M059J (cell line): ENCODE measurements around the gene FBXO4. TPM values are rescaled to one million over a fixed set of nuclear protein-coding genes. Genes with fewer than 3 reads are reported as not detected.

Experiments used
- DNase-seq: peaks from one replicate; pipeline ENCODE4 v3.0.0-alpha.2; 2012; ENCODE audit warnings: low read depth
- total RNA-seq: library from RNA; depleted of rRNA; stranded (reverse); fragments of >200 nt; shearing (Covaris generic); gene quantifications from 2 replicates; pipeline ENCODE4 v1.2.3, GENCODE V29; 2014; rRNA removed

FBXO4 gene, protein sequence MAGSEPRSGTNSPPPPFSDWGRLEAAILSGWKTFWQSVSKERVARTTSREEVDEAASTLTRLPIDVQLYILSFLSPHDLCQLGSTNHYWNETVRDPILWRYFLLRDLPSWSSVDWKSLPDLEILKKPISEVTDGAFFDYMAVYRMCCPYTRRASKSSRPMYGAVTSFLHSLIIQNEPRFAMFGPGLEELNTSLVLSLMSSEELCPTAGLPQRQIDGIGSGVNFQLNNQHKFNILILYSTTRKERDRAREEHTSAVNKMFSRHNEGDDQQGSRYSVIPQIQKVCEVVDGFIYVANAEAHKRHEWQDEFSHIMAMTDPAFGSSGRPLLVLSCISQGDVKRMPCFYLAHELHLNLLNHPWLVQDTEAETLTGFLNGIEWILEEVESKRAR
- total RNA-seq = 7.1 and 12.1 TPM in 2 replicates

DNA sequence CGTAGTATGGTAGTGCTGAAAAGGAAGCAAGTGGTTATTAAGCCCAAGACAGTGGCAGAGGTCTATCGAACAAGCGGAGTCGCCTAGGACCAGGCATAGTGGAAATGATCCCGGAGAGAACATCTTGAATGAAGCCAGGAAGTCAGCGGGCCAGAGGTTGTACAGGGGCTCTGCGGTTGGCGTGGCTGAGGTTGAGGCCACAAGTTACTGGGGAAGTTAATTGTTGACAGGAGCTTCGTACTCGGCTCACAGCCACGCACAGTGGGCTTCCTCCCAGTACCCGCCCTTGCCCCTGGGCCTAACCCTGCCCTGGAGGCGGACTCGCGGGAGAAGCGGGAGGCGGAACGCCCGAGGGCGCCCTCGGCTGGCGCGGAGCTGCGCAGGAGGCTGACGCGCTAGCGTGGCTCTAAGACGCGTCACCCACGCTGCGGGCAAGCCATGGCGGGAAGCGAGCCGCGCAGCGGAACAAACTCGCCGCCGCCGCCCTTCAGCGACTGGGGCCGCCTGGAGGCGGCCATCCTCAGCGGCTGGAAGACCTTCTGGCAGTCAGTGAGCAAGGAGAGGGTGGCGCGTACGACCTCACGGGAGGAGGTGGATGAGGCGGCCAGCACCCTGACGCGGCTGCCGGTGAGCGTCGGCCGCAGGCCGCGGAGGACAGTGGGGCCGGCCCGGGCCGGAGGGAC lies at the start of gene FBXO4:
FBXO4 (plus strand) TSS at position 410 of the 683 bp plus-strand sequence; CDS start at position 439, 29 bp downstream.
- DNase-seq = peak; percentile 84

DNA sequence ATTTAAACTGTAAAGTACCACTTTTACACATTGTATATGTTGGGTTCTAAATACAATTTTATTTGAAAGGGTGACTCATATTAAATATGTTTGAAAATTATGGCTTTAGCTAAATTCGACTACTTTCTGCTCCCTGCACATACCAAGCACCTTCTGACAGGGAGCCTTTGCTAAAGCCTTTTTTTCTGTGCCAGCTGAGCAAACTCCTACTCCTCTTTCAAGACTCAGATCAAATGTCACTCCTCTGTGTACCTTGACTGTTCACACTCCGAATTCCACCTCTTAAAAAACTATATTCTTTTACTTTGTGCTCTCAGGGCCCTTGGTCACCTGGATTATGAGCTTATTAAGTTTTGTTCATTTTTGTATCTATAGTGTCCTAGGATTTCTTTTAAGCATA lies 48.4 kb upstream of the FBXO4 start:
- DNase-seq = no peak

DNA sequence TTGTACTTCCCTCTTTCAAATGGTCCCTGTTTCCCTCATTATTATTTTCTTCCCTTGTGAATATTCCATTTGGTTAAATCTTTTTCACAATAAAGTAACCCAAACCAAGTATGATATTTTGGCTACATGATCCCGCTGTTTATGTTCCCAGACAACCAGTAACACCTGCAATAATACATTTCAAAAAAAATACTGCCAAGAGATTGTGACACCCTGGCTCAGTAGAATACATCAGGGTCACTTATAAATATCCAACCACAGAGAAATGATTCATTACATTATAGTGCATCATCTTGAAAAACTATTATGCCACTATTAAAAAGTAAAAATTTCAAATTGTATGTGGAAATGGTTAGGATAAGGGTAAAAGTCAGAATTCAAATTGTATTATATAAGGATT lies 47.7 kb upstream of the FBXO4 start:
- no peak for DNase-seq

DNA sequence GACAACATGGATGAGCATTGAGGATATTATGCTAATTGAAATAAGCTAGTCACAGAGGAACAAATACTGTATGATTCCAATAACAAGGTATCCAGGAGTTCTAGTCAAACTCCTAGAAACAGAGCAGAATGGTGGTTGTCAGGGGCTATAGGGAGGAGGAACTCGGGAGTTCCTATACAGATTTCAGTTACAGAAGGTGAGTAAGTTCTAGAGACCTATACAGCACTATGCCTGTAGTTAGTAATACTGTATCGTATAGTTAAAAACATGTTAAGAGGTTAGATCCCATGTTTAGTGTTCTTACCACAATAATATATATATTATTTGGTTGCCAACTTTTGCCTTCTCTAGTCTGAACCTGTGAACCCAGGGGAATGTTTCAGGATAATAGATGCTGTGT lies 46.9 kb upstream of the FBXO4 start:
- no peak for DNase-seq

DNA sequence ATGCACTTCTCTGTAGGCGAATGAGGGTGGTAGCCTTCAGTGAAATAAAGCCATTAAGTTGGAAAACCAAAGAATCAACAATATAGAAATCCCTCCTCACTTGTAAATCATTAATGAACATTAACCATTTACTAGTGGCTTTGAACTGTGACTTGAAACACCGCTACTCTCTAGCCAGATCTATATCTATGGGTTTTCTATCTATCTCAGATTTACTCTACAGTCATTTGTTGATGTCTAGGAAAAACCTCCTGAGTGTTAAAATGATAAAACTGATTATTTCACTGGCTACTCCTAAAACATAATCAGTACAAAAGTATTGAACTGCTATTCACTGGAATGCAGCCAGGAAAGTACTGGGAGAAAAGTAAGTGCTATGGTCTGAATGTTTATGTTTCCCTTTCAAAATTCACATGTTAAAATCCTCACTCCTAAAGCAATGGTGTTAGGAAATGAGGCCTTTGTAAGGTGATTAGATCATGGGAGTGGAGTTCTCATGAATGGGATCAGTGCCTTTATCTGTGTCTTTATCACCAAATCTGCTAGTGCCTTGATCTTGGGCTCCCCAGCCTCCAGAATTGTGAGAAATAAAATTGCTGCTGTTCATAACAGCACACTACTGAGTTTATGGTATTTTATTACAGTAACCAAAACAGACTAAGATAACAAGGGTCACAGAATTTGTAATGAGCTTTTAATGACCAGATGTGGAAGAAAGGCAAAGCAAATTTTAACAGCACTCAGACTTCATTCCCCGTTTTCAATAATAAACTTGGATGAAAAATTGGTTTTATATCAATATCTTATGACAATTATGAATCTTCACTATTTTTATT lies 46.2 kb upstream of the FBXO4 start:
- no peak for DNase-seq

DNA sequence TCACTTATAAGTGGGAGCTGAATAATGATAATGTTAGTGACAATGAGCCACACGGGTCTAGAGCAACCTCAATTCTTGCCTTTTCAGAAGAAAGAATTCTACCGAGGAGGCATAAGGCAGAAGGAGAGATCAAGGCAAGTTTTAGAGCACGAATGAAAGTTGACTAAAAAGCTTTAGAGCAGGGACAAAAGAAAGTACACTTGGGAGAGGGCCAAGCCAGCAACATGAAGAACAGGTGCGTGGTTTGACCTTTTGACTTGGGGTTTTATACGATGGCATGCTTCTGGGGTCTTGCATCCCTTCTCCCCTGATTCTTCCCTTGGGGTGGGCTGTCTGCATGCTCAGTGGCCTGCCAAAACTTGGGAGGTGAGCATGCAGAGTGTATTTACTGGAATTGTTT lies 42.3 kb upstream of the FBXO4 start:
- DNase-seq = no peak

DNA sequence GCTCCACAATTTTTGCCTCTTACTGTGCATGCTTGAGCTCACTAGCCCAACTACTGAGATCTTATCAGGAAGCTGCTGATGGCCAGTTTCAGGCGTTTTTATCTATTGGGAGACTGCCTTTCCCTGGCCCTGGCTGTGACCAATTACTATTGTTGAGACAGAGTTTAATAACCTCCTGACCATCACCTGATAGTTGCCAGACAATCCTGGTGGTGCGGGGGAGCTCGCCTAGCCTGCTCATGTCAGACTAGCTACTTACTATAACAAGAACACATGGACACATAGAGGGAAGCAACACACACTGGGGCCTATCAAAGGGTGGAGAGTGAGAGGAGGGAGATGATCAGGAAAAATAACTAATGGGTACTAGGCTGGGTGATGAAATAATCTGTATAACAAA lies 41.8 kb upstream of the FBXO4 start:
- DNase-seq = no peak

DNA sequence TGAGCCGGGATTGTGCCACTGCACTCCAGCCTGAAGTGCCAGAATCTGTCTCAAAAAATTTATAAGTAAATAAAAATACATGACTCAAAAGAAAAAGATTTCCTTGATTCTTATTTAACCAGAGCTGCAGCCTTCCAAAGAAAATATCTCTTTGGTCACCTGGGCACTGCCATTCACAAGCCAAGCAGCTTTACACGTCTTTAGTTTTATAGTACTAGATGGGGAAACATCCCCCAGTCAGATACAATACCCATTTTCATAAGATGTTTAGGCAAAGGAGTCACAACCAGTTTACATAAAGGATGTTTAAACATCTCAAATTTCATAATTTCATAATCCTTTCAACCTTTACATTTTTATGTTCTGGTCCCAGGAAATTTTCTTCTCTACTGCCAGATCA lies 41.1 kb upstream of the FBXO4 start:
- peak; percentile 9 for DNase-seq

DNA sequence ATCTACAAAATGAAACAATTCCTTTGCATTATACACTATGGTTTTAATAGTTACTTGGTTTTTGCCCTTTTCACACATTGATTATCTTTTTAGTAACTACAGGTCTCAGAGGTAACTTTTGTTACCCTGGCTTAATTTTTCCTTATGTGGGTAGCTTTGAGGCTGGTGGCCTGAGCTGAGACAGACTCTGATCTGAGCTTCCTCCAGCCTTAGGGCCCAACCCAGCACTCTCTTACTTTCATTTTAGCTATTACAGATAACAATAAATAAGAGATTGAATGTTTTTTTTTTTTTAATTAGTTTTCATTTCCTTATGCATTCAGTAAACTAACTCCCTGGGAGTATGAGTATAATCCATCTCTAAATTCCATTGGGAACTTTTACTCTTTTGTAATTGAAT lies 39.8 kb upstream of the FBXO4 start:
- DNase-seq = no peak

DNA sequence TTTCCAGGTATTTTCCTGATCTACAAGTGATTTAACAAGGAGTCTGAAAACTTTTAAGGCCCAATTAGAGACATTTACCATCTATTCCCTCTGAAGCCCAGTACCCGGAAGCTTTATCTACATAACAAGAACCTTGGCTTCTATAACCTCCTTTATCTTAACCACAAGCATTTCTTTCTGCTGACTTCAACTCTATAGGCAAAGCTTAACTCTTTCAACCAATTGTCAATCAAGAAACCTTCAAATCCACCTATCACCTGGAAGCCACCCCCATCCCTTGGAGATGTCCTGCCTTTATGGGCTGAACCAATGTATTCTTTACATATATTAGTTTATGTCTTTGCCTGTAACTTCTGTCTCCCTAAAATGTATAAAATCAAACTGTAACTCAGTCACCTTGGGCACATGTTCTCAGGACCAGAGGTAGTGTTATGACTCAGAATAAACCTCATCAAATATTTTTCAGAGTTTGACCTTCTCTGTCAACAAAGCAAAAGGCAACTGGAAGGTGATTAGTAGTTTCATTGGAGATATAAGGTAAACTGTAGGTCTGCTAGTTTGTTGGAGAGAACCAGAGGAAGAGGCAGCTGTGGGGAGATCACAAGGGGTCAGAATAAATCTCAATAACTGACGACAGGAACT lies 33.9 kb upstream of the FBXO4 start:
- peak; percentile 8 for DNase-seq

DNA sequence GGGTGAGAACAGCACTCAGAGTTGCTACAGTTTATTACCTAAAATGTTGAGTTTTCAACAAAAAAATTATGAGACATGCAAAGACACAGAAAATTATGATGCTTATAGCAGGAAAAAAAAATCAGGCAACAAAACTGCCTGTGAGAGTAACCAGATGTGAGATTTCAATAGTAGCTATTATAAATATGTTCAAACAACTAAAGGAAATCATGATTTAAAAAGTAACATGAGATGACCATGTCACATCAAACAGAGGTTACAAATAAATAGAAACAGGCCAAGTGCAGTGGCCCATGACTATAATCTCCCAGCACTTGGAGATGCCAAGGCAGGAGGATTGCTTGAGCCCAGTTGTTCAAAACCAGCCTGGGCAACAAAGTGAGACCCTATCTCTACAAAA lies 33.0 kb upstream of the FBXO4 start:
- no peak for DNase-seq

DNA sequence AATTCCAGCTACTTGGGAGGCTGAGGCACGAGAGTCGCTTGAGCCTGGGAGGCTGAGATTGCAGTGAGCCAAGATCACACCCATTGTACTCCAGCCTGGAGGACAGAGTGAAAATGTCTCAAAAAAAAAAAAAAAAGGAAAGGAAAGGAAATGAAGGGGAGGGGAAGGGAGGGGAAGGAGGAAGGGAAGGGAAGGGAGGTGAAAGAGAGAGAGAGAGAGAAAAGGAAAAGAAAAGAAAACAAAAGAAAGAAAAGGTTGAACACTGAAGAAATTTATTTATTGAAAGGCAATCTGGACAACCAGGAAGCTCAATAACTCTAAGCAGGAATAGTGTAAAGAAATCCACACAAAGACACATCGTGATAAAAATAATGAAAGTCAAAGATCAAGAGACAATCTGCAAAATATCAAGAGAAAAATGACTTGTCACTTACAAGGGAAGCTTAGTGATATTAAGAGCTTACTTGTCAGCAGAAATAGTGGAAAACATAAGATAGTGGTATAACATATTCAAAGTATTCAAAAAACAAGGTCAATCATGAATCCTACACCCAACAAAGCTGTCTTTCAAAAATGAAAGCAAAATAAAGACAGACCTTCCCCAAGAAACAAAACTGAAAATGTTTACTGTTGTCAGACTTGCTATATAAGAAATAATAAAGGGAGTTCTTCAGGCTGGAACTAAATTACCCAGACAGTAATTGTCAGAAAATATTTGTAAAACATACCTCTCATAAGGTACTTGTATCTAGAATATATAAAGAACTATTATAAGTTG lies 31.8 kb upstream of the FBXO4 start:
- DNase-seq = no peak

DNA sequence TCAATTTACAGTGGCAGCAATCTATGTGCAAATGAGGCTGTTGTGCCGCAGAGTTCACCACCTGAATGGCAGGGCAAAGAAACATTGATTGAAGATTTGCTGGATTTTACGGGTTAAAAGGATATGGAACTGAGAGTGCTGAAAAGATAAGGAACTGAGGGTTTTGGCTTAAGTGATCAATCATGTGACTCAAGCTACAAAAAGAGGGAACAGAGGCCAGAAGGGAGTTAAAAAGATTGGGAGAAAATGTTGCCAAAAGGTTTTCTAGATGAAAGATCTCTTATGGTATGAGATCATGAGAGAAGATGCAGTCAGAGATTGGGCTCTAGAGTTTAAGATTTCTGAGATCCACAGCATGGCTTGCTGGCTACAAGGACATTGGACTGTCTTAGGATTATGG lies 28.9 kb upstream of the FBXO4 start:
- DNase-seq = no peak

DNA sequence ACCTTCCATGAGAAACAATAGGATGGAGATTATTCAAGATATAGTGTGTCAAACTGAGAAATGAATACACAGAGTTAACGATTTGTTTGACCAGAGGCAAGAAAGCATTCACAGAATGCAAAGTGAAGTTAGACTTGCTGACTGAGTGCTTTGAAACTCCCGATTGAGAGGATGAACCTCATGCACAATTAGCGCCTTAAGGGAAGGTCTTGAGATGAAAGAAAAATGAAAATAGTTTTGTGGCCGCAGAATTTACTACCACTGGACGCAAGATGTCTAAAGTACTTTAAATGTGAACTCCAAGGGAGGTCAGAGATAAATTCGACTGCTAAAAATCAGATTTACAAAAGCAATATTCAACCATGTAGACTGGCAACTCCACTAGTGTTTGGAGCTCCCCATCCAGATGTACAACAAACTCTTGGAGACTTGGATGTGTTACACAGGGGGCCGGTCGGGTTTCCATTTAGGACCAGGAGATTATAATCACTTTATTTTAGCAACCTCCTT lies 21.6 kb upstream of the FBXO4 start:
- DNase-seq = peak; percentile 17

DNA sequence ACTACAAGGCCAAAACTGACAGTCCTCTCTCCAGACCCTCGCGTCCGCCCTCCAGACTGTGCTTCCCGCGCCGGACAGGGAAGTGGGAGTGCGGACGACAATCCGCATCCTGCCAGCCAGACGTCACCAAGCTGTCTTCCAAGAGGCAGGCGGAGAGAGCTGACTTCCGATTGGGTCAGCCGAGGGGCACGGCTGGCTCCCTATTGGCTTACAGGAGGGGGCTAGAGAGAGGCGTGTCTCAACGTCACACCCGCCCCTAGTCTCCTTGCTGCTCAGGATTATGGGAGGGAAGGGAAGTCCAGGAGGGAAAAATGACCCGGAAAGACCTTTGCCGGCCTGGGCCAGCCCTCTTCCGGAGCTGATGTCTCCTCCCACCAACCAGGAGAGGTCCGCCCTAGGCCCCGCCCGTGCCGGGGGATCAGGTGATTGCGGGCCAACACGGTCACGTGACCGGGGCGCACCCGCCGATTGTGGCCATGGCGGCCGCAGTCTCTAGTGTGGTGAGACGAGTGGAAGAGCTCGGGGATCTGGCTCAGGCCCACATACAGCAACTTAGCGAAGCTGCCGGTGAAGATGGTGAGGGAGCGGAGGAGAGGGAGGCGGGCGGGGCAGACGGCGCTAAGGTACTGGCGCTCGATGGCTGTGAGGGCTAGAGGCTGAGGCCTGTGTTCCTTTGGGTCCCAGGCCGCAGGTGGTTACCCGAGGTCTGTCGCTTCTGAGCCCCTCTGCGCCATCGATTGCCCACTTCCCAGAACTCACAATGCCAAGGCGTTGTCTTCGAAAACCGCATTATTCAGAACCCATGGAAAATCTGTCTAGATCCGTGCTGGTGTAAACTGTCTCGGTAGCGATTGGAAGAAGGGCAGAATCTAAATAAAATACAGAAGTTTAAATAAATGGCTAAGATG lies 20.9 kb upstream of the FBXO4 start, which contains the start of gene RIMOC1:
RIMOC1 (plus strand) TSS at position 453 of the 908 bp plus-strand sequence; CDS start at position 477, 24 bp downstream.
- peak; percentile 100 for DNase-seq

DNA sequence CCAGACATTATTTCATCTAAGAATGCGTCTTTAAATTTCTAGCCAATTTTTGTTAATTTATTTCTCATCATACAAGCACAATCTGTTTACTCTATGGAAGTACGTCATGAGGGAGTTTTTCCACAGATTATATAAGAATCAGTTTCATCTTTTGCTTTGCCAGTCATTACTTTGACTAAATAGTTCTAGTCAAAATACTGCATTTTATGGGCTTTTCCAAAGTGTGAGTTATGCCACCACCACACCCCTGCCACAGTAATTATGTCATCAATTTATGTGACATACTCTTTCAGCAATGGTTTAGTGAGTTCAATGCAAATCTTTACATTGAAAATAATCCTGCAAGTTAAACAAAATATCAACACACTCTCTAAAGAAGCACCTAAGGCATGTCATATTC lies 18.9 kb upstream of the FBXO4 start:
- DNase-seq = no peak

DNA sequence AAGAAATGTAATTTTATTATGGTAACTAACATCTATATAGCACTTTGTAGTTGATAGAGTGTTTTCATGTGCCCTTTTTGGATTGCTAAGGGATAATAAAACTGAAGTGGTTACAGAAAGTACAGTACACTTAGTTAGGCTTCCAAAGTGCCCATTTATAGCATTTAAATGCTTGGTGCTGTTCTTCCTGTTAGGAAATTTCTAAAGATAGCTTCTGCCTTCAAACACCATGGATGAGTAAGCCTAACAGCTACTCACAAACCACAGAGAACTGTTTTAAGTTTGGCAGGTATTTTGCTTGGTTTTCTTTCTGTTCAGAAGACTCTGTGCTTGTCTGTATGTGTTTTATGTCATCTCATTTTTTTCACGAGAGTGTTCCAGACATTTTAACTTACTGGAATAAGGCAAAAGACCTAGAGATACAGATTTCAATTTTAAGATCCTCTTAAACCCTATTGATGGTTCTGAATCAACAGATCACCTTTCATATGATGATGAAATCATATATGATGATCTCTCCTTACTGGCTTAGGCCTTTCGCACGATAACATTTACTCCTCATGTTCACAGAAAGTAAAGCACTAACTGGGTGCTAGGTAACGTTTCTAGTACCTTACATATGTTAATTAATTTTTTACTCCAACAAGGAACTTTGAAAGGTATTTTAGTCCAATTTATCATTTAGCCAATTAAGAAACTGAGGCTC lies 16.6 kb upstream of the FBXO4 start:
- DNase-seq = peak; percentile 74

DNA sequence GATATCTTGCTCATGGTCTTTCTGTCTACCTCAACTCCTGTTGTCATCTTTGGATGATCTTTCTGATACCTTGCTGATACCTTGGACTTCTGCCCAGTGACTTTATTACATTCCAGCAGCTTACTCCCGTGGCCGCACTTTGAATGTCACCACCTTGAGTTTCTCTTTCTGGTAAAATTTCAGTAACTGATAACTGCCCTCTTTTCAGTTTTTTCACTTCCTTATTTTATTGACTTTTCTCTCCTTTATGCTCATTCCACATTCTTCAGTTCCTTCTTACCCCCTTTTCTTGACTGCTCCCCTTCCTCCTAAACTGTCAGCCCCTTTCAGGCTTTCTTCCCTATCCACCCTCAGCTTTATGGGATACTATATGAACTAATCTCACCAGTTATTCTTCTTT lies 7.0 kb upstream of the FBXO4 start:
- DNase-seq = no peak

DNA sequence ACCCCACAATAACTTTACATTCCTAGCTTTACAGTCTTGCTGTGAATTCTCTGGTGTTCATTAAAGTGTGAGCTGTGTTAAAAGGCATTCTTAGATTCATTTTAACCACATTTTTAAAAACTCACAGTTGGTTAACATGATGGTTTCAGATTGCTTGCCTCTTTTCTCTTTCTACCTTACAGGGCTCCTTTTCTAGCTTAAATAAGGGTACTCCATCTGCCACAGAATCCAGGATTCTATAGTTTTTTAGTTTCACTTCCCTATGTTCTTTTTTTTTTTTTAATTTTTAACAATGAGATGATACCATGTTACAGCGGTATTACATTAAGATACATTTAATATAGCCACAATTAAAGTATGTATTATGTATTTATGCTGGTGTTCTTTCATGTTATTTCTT lies 3.9 kb upstream of the FBXO4 start:
- no peak for DNase-seq
